Caco-2 (cell line): Measurements from ENCODE around the gene C22orf15. TPM values are rescaled to one million over a fixed set of nuclear protein-coding genes. Genes with fewer than 3 reads are reported as not detected.

ENCODE experiments used
- BruUV-seq: library from RNA; stranded (reverse); fragments of 400-500 nt; replicated peaks from 2 replicates; lab custom pipeline; 2021; lab: Mats Ljungman, UMichigan
- CTCF ChIA-PET: fragments of 300-600 bp; sonication (Branson Sonifier 250); formaldehyde crosslinking; loops from one replicate; lab custom pipeline; 2022; ENCODE audit warnings: antibody characterized with exemption; lab: Charles Lee
- POLR2A ChIA-PET: fragments of 300-600 bp; sonication (Branson Sonifier 250); formaldehyde crosslinking; loops from one replicate; lab custom pipeline; 2022; ENCODE audit warnings: antibody characterized with exemption; lab: Charles Lee
- DNase-seq, 2 experiments: peaks; one replicate each; pipeline versions ENCODE4 v3.0.0 to v3.0.0-alpha.2; 2020 to 2022
- H3K27me3 ChIP-seq: replicated peaks from 2 replicates; pipeline ENCODE4 v1.6.0; 2011; ENCODE audit warnings: low read length; ENCODE audit not compliant: control insufficient read depth, insufficient read depth
- H3K36me3 ChIP-seq: 2 replicates; pipeline ENCODE4 v1.5.1; 2011; ENCODE audit warnings: low read length; ENCODE audit not compliant: control insufficient read depth, insufficient read depth
- H3K4me1 ChIP-seq: fragments of 250-450 bp; sonication (Bioruptor Pico); 2 replicates; pipeline ENCODE4 v1.5.1; 2020; ENCODE audit warnings: mild to moderate bottlenecking
- H3K4me3 ChIP-seq: 2 replicates; pipeline ENCODE4 v1.5.1; 2011; ENCODE audit warnings: low read depth, mild to moderate bottlenecking, control low read depth, low read length
- H3K9me3 ChIP-seq: fragments of 250-450 bp; sonication (Bioruptor Pico); 2 replicates; pipeline ENCODE4 v1.5.1; 2020; ENCODE audit warnings: mild to moderate bottlenecking, moderate library complexity
- H3K27ac Mint-ChIP-seq: one replicate; pipeline ENCODE4 v1.8.0; 2022; ENCODE audit warnings: mixed read lengths; ENCODE audit not compliant: unreplicated experiment
- H3K27me3 Mint-ChIP-seq: one replicate; pipeline ENCODE4 v1.8.0; 2022; ENCODE audit warnings: mixed read lengths; ENCODE audit not compliant: insufficient read depth, unreplicated experiment
- H3K36me3 Mint-ChIP-seq: one replicate; pipeline ENCODE4 v1.8.0; 2022; ENCODE audit warnings: mild to moderate bottlenecking, mixed read lengths; ENCODE audit not compliant: insufficient read depth, unreplicated experiment
- H3K4me1 Mint-ChIP-seq: one replicate; pipeline ENCODE4 v1.8.0; 2022; ENCODE audit warnings: low read depth, mixed read lengths; ENCODE audit not compliant: unreplicated experiment
- H3K4me3 Mint-ChIP-seq: one replicate; pipeline ENCODE4 v1.8.0; 2022; ENCODE audit warnings: mild to moderate bottlenecking, moderate library complexity, mixed read lengths; ENCODE audit not compliant: unreplicated experiment
- H3K9me3 Mint-ChIP-seq: one replicate; pipeline ENCODE4 v1.8.0; 2022; ENCODE audit warnings: mixed read lengths; ENCODE audit not compliant: unreplicated experiment
- CTCF ChIP-seq, 2 experiments: fragments of 200-600 bp in 1 of 2; IDR thresholded peaks; 1 replicate in 1 of 2; 2 replicates in 1 of 2; pipeline versions ENCODE4 v1.5.1 to v1.8.0; 2011 to 2022; ENCODE audit warnings: antibody characterized with exemption in 1 of 2, control low read depth in 1 of 2, inconsistent platforms in 1 of 2, low read depth in 1 of 2, low read length in 1 of 2, mild to moderate bottlenecking in 1 of 2, moderate library complexity in 1 of 2; ENCODE audit not compliant: insufficient read depth in 1 of 2, severe bottlenecking in 1 of 2, unreplicated experiment in 1 of 2
- intact Hi-C: fragments of 100-400 bp; cut with micrococcal nuclease; formaldehyde crosslinking; loops from one replicate; pipeline ENCODE4 v1.10.0; 2022; ENCODE audit not compliant: unreplicated experiment
- total RNA-seq: library from RNA; stranded (reverse); gene quantifications from 2 replicates; pipeline ENCODE4 v1.2.3, GENCODE V29; 2022

The C22orf15 gene
- total RNA-seq, 1 experiment from 2014 or later = not detected

- no TSS peak for BruUV-seq
- no peak overlapping the region for H3K4me3 ChIP-seq
- Mint-ChIP-seq H3K27ac (peak overlapping the region; percentile 63), H3K36me3 (peaks cover 5% of the 10 kb centered on the region), H3K9me3 (no peaks in the 10 kb centered on the region), H3K4me3 (no peak overlapping the region), H3K4me1 (peaks cover 8% of the 10 kb centered on the region), H3K27me3 (no peaks in the 10 kb centered on the region)
- H3K36me3 ChIP-seq = no peaks in the 10 kb centered on the region
- DNase-seq = no peak
- CTCF ChIA-PET = no interaction called here
- intact Hi-C loops = no loop called here
- TF ChIP-seq CTCF (IDR thresholded peaks at IDR 0.05; ENCODE audit: insufficient read depth in 1 of 2, low read depth in 1 of 2, low read length in 1 of 2, severe bottlenecking in 1 of 2, unreplicated experiment in 1 of 2) = no peak
- H3K4me1 ChIP-seq = peaks cover 18% of the 10 kb centered on the region
- no peaks in the 10 kb centered on the region for H3K9me3 ChIP-seq
- POLR2A ChIA-PET = no interaction called here
- no peaks in the 10 kb centered on the region for H3K27me3 ChIP-seq
Measured at GRCh38 chr22:23781065-23781464, 18.3 kb downstream of the C22orf15 start.

GRCh38 chr22:23781511-23782183, 18.9 kb downstream of the C22orf15 start:
- Mint-ChIP-seq H3K4me1 (peaks cover 8% of the 10 kb centered on the region), H3K9me3 (no peaks in the 10 kb centered on the region), H3K36me3 (peaks cover 5% of the 10 kb centered on the region), H3K27ac (peak overlapping the region; percentile 63), H3K27me3 (no peaks in the 10 kb centered on the region), H3K4me3 (no peak overlapping the region)
- no peaks in the 10 kb centered on the region for H3K36me3 ChIP-seq
- BruUV-seq = no TSS peak
- no peak overlapping the region for H3K4me3 ChIP-seq
- peaks cover 23% of the 10 kb centered on the region for H3K4me1 ChIP-seq
- no peaks in the 10 kb centered on the region for H3K27me3 ChIP-seq
- ChIA-PET CTCF (no interaction called here), POLR2A (no interaction called here)
- no peaks in the 10 kb centered on the region for H3K9me3 ChIP-seq
- peak; percentile 32 to 58 for DNase-seq
- intact Hi-C loops = no loop called here
- no peak for TF ChIP-seq CTCF (IDR thresholded peaks at IDR 0.05; ENCODE audit: insufficient read depth in 1 of 2, low read depth in 1 of 2, low read length in 1 of 2, severe bottlenecking in 1 of 2, unreplicated experiment in 1 of 2)

- Mint-ChIP-seq H3K36me3 (peaks cover 5% of the 10 kb centered on the region), H3K9me3 (no peaks in the 10 kb centered on the region), H3K4me1 (peaks cover 8% of the 10 kb centered on the region), H3K4me3 (no peak overlapping the region), H3K27me3 (no peaks in the 10 kb centered on the region), H3K27ac (no peak overlapping the region)
- CTCF ChIA-PET = no interaction called here
- H3K4me3 ChIP-seq = no peak overlapping the region
- no peak for DNase-seq
- POLR2A ChIA-PET = no interaction called here
- no peaks in the 10 kb centered on the region for H3K36me3 ChIP-seq
- peaks cover 23% of the 10 kb centered on the region for H3K4me1 ChIP-seq
- no TSS peak for BruUV-seq
- TF ChIP-seq CTCF (IDR thresholded peaks at IDR 0.05; ENCODE audit: insufficient read depth in 1 of 2, low read depth in 1 of 2, low read length in 1 of 2, severe bottlenecking in 1 of 2, unreplicated experiment in 1 of 2) = no peak
- H3K9me3 ChIP-seq = no peaks in the 10 kb centered on the region
- intact Hi-C loops = no loop called here
- H3K27me3 ChIP-seq = no peaks in the 10 kb centered on the region
Measured at GRCh38 chr22:23782252-23782651, 19.5 kb downstream of the C22orf15 start.
